Keratinocyte (primary cell): ENCODE data around the gene ZNF17. TPM values are rescaled to one million over a fixed set of nuclear protein-coding genes. Genes with fewer than 3 reads are reported as not detected.
A peak's percentile ranks its signal among the peaks of the same experiment; 100 is the strongest.

Source experiments
- DNase-seq: peaks from one replicate; pipeline ENCODE4 v3.0.0-alpha.2; 2011; ENCODE audit warnings: low read depth, missing footprints, low spot score
- FAIRE-seq: peaks from 2 replicates; lab custom pipeline; 2011; peaks lifted over from hg19 to GRCh38; lab: Jason Lieb, UNC
- H2AFZ ChIP-seq: 2 replicates; pipeline ENCODE4 v1.6.0; 2012; ENCODE audit warnings: low read length, control low read depth, inconsistent platforms; ENCODE audit not compliant: control insufficient read depth
- H3K27ac ChIP-seq: 2 replicates; pipeline ENCODE4 v1.5.1; 2011; ENCODE audit warnings: low read length; ENCODE audit not compliant: control insufficient read depth, insufficient read depth
- H3K27me3 ChIP-seq: 3 replicates; pipeline ENCODE4 v1.6.0; 2011; ENCODE audit warnings: low read length; ENCODE audit not compliant: control insufficient read depth, insufficient read depth; ENCODE audit errors: extremely low read depth
- H3K36me3 ChIP-seq, 2 experiments: 2 replicates in 1 of 2; 3 replicates in 1 of 2; pipeline ENCODE4 v1.5.1; 2011; ENCODE audit warnings: low read length in 2 of 2, mild to moderate bottlenecking in 1 of 2; ENCODE audit not compliant: control insufficient read depth in 2 of 2, insufficient read depth in 2 of 2; ENCODE audit errors: extremely low read depth in 1 of 2
- H3K4me1 ChIP-seq: 3 replicates; pipeline ENCODE4 v1.5.1; 2011; ENCODE audit warnings: low read length; ENCODE audit not compliant: control insufficient read depth, insufficient read depth; ENCODE audit errors: extremely low read depth
- H3K4me2 ChIP-seq: 3 replicates; pipeline ENCODE4 v1.6.0; 2011; ENCODE audit warnings: low read depth, low read length; ENCODE audit not compliant: control insufficient read depth, insufficient read depth; ENCODE audit errors: extremely low read depth
- H3K4me3 ChIP-seq, 3 experiments: fragments of 200-600 bp in 1 of 3; sonication (generic) in 1 of 3; 2 replicates in 2 of 3; 3 replicates in 1 of 3; pipeline ENCODE4 v1.5.1; 2011 to 2016; ENCODE audit warnings: low read length in 3 of 3, mild to moderate bottlenecking in 3 of 3, control low read depth in 2 of 3, inconsistent platforms in 1 of 3, low read depth in 1 of 3, mixed read lengths in 1 of 3, mixed run types in 1 of 3, moderate library complexity in 1 of 3; ENCODE audit not compliant: control insufficient read depth in 2 of 3, insufficient read depth in 2 of 3; ENCODE audit errors: extremely low read depth in 1 of 3
- H3K79me2 ChIP-seq: 2 replicates; pipeline ENCODE4 v1.6.0; 2012; ENCODE audit warnings: low read length; ENCODE audit not compliant: control insufficient read depth, insufficient read depth
- H3K9ac ChIP-seq: 3 replicates; pipeline ENCODE4 v1.6.0; 2011; ENCODE audit warnings: low read length; ENCODE audit not compliant: control insufficient read depth, insufficient read depth; ENCODE audit errors: extremely low read depth
- H3K9me1 ChIP-seq: 3 replicates; pipeline ENCODE4 v1.6.0; 2011; ENCODE audit warnings: low read length; ENCODE audit not compliant: control insufficient read depth, insufficient read depth; ENCODE audit errors: extremely low read depth
- H3K9me3 ChIP-seq: 2 replicates; pipeline ENCODE4 v1.5.1; 2012; ENCODE audit warnings: low read depth, low read length; ENCODE audit not compliant: control insufficient read depth
- H4K20me1 ChIP-seq: 3 replicates; pipeline ENCODE4 v1.6.0; 2011; ENCODE audit warnings: low read length; ENCODE audit not compliant: control insufficient read depth, insufficient read depth; ENCODE audit errors: extremely low read depth
- CTCF ChIP-seq, 3 experiments: IDR thresholded peaks in 1 of 3; conservative IDR thresholded peaks in 1 of 3; optimal IDR thresholded peaks in 1 of 3; 2 replicates in 2 of 3; 3 replicates in 1 of 3; pipeline versions ENCODE3 to v1.5.1; 2011; ENCODE audit warnings: low read length in 3 of 3, mild to moderate bottlenecking in 3 of 3, moderate library complexity in 2 of 3, control low read depth in 1 of 3, inconsistent platforms in 1 of 3; ENCODE audit not compliant: insufficient read depth in 2 of 3; ENCODE audit errors: extremely low read depth in 1 of 3
- EZH2 ChIP-seq: IDR thresholded peaks from one replicate; pipeline ENCODE4 v1.6.1; 2012; ENCODE audit warnings: inconsistent platforms, mild to moderate bottlenecking, low read length, moderate library complexity
- dilution Hi-C: fragments of 300-500 bp; cut with MboI; formaldehyde crosslinking; loops from one replicate; pipeline ENCODE4 v1.7.0; 2020; ENCODE audit warnings: low sequenced_read_pairs; ENCODE audit not compliant: extremely low pct_ligation_motif_present
- polyA plus RNA-seq, 5 experiments: library from polyadenylated mRNA; depleted of rRNA in 3 of 5; stranded (reverse) in 3 of 5; stranded (forward) in 1 of 5; unstranded in 1 of 5; fragments of >200 nt; gene quantifications; 1 replicate in 1 of 5; 2 replicates in 3 of 5; 3 replicates in 1 of 5; pipeline versions ENCODE4 v1.2.1 to v1.2.3, GENCODE V29; 2011 to 2012; ENCODE audit warnings: missing spikeins in 2 of 5, low read depth in 1 of 5, low replicate concordance in 1 of 5

Gene ZNF17
- polyA plus RNA-seq, 1 donor (not counting 4 experiments of a cell fraction or from before 2014, with no cell fraction given), result 5.0 TPM

- Histone ChIP-seq H3K36me3 (no peaks in the 10 kb centered on the region), H3K4me2 (no peak overlapping the region), H4K20me1 (no peaks in the 10 kb centered on the region), H3K9me1 (no peaks in the 10 kb centered on the region), H3K9me3 (no peaks in the 10 kb centered on the region), H3K9ac (no peak overlapping the region), H3K27ac (no peak overlapping the region), H2AFZ (no peak overlapping the region), H3K4me3 (no peak overlapping the region), H3K79me2 (no peaks in the 10 kb centered on the region), H3K4me1 (no peaks in the 10 kb centered on the region), H3K27me3 (no peaks in the 10 kb centered on the region)
- TF ChIP-seq CTCF (optimal IDR thresholded peaks at IDR 0.05 in 1 of 3, IDR thresholded peaks at IDR 0.05 in 1 of 3, conservative IDR thresholded peaks at IDR 0.05 in 1 of 3; ENCODE audit: extremely low read depth in 1 of 3, insufficient read depth in 2 of 3, low read length in 3 of 3) (no peak), EZH2 (no peak)
- dilution Hi-C loops, result no loop called here
- FAIRE-seq (no peak), DNase-seq (no peak)
These were observed 41.3 kb downstream of the ZNF17 start for GRCh38 chr19:57452307-57452706.

DNA sequence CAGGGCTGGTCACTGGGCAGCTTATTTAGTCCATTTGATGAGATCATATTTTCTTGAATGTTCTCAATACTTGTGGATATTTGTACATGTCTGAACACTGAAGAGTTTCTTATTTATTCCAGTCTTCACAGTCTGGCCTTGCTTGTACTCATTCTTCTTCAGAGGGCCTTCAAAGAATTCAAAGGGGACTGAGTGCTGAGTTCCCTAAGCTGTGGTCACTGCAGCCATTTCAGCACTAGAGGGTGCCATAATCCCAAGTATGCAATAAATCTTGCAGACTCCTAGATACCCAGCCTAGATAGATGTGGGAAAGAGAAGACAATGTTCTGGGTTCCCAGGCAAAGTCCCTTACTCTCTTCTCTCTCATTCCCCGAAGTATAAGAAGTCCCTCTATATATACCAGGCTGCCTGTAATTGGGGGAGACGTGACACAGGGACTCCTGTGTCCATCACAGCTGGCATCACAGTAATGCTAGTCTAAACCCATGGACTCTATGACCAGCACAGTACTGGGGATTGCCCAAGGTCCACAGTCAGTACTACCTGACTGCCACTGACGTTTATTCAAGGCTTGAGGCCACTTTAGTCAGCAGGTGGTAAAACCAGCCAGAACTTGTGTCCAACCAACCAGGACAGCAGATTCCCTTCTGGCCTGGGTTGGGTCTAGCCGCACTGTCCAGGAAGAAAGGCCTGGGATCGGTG, 54.9 kb downstream of the ZNF17 start:
- no peak overlapping the region for H2AFZ ChIP-seq
- peaks cover 0 to 3% of the 10 kb centered on the region in 2 experiments for H3K36me3 ChIP-seq
- no peak overlapping the region for H3K9ac ChIP-seq
- no peaks in the 10 kb centered on the region for H4K20me1 ChIP-seq
- H3K4me3 ChIP-seq, result no peak overlapping the region
- peak; percentile 7 for DNase-seq
- no peaks in the 10 kb centered on the region for H3K4me1 ChIP-seq
- no peaks in the 10 kb centered on the region for H3K27me3 ChIP-seq
- peaks cover 4% of the 10 kb centered on the region for H3K9me3 ChIP-seq
- peak; percentile 73 for FAIRE-seq
- H3K9me1 ChIP-seq, result no peaks in the 10 kb centered on the region
- TF ChIP-seq EZH2 (no peak), CTCF (optimal IDR thresholded peaks at IDR 0.05 in 1 of 3, IDR thresholded peaks at IDR 0.05 in 1 of 3, conservative IDR thresholded peaks at IDR 0.05 in 1 of 3; ENCODE audit: extremely low read depth in 1 of 3, insufficient read depth in 2 of 3, low read length in 3 of 3) (peak; percentile 58 to 69 (median 69))
- H3K4me2 ChIP-seq, result no peak overlapping the region
- dilution Hi-C loops, result no loop called here
- H3K79me2 ChIP-seq, result no peaks in the 10 kb centered on the region
- H3K27ac ChIP-seq, result no peak overlapping the region
